ENCODE data around the gene ZMPSTE24. TPM values are rescaled to one million over a fixed set of nuclear protein-coding genes. Genes with fewer than 3 reads are reported as not detected.

Gene ZMPSTE24
- total RNA-seq, 1 donor from 2014 or later, result 52.9 TPM

- no peak for DNase-seq (ENCODE audit: low spot score)
These were observed 371 bp downstream of the ZMPSTE24 start for GRCh38 chr1:40258445-40258769.

DNA sequence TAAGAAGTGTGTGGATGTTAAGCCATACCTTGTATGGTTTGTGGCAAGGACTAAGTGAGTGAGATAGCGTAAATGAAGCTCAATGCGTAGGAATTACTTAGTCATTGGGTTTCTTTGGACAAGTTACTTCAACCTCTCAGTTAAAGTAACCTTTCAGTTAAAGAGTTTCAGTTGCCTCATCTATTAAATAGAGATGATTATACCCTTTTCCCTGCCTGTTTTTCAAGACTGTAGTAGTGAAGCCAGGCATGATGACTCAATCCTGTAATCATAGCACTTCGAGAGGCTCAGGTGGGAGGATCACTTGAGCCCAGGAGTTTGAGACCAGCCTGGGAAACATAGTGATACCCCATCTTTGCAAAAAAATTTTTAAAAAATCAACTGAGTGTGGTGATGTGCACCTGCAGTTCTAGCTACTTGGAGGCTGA lies 6.3 kb downstream of the ZMPSTE24 start:
- DNase-seq (ENCODE audit: low spot score), result no peak

- no peak for DNase-seq (ENCODE audit: low spot score)
These were observed 7.3 kb downstream of the ZMPSTE24 start for GRCh38 chr1:40265298-40265697.

DNA sequence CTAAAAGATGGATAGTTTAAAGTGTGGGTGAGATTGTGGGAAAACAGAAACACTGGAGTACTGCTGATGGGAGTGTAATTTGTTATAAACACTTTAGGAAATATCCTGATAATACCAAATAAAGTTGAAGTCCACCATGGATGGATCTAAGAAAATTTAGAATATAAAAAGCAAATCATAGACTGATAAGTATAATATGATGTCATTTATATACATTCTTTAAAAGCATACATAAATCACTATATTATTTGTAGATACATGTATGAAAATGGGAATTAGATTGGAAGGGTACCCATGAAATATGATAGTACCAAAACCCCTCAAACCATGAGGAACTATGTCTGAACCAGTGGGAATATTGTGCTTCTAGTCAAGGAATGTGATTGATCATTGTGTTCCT lies 7.9 kb downstream of the ZMPSTE24 start:
- no peak for DNase-seq (ENCODE audit: low spot score)

GRCh38 chr1:40266786-40267535 lies 8.9 kb downstream of the ZMPSTE24 start:
- DNase-seq (ENCODE audit: low spot score), result no peak

- no peak for DNase-seq (ENCODE audit: low spot score)
These were observed 9.7 kb downstream of the ZMPSTE24 start for GRCh38 chr1:40267767-40268187.

DNA sequence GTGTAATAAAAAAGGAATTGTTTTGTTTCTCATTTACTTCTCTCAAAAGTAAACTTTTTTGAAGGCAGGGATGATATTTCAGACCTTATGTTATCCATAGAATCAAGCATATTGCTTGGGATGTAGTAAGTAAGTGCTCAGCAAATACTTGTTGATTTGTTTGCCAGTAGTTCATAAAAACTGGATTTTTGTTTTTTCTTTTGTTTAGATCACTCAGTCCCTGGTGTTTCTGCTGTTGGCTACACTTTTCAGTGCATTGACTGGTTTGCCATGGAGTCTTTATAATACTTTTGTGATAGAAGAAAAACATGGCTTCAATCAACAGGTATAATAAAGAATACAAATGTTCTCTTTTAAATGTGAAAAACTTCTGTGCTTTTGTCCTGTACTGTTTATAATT lies 10.2 kb downstream of the ZMPSTE24 start:
- no peak for DNase-seq (ENCODE audit: low spot score)

DNA sequence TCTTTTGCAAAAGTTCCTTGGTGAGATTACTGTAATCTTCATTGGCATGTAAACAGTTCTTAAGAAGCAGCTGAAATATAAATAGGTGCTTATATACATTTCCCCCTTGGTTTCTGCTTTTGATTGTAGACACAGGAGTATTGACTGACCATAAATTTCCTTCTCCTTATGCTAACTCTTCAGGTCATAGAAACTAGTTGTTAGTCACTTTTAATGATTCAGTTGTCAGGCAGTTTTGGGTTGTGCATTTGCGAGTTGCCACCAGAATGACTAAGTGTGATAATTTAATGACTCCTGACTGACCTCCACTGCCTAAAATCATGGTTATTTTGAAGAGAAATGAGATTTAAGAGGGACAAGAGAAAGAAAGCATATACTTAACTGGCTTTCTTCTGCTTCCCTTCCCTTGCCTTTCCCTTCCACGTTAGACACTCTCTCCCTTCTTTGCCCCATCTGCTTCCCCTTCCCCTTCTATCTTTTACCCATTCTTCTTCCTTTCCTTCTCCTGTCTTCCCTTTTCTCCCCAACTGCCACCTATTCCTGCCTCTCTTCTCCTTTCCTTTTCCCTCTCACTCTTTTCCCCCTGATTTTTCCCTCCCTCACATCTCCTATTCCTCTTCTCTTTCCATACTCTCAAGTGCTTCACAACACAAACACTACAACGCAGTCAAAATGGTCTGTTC lies 12.3 kb downstream of the ZMPSTE24 start:
- no peak for DNase-seq (ENCODE audit: low spot score)

DNA sequence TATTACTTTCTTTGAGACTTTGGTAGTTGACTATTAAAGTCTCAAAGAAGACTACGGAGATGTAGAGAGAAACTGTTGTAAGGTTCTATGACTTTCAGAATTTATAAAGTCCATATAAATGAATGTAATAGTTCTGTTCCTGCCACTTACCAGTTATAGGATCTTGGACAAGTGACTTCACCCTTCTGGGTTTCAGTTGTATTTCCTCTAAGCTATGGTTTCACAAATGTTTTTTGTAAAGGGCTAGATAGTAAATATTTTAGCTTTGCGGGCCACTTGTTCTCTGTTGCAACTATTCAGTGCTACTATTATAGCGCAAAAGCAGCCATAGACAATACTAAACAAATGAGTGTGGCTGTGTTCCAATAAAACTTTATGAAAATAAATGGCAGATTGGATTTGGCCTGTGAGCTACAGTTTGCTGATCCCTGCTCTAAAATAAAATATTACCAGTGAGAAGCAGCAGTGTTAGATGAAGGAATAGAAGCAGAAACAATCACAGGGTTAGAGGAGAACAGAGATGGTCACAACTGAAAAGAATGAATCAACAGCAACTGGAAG lies 14.7 kb downstream of the ZMPSTE24 start:
- DNase-seq (ENCODE audit: low spot score), result no peak

DNA sequence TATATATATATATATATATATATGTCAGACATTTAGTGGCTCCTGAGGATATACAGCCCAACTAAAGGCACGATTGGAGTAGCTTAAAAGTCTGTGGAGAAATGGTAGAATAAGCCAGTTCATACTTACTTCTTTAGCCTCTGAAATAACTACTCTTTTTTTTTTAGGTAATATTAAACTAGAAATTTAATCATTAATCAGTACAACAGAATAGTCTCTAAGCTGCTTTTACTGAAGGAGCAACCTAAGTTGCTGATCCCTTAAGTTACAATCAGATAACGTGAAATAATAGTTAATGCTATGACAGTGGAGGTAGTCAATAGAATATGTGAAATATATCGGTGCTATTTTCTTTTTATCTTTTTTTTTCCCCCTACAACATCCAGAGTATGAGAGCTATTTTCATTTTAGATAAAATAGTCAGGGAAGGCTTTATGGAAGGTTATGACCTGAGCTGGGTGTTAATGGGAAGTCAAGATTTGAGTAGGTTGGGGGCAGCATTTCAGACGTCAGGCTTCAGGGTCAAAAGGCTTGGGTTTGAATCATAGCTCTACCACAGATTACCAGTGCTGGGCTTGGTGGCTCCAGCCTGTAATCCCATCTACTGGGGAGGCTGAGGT lies 15.6 kb downstream of the ZMPSTE24 start:
- DNase-seq (ENCODE audit: low spot score), result no peak

- DNase-seq (ENCODE audit: low spot score), result no peak
These were observed 16.3 kb downstream of the ZMPSTE24 start for GRCh38 chr1:40274331-40274730.

- DNase-seq (ENCODE audit: low spot score), result no peak
These were observed 18.1 kb downstream of the ZMPSTE24 start for GRCh38 chr1:40276122-40276521.

- DNase-seq (ENCODE audit: low spot score), result no peak
These were observed 23.8 kb downstream of the ZMPSTE24 start for GRCh38 chr1:40281853-40282252.

GRCh38 chr1:40291293-40291692 lies 33.3 kb downstream of the ZMPSTE24 start:
- DNase-seq (ENCODE audit: low spot score), result no peak

- DNase-seq (ENCODE audit: low spot score), result peak; percentile 17
These were observed 41.6 kb downstream of the ZMPSTE24 start for GRCh38 chr1:40299366-40300248.

GRCh38 chr1:40300249-40300567 lies 42.2 kb downstream of the ZMPSTE24 start:
- no peak for DNase-seq (ENCODE audit: low spot score)

DNA sequence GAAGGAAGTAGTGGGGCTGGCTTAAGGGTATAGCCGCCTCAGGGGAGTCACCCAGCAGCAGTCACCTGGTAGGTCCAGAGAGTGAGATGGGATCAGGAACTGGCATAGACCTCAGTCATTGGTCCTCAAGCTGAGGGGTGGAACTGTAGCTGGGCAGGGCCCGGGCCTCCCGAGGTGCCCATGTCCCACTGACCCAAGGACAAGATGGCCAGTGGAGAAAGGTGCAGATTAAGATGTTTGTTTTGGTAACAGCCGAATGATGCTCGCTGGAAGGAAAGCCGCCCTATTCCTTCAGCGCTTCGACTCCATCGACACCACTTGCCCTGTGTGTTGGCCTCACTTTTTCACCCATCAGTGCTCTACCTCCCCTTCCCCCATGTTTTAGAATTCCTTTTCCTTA lies 42.6 kb downstream of the ZMPSTE24 start:
- no peak for DNase-seq (ENCODE audit: low spot score)

DNA sequence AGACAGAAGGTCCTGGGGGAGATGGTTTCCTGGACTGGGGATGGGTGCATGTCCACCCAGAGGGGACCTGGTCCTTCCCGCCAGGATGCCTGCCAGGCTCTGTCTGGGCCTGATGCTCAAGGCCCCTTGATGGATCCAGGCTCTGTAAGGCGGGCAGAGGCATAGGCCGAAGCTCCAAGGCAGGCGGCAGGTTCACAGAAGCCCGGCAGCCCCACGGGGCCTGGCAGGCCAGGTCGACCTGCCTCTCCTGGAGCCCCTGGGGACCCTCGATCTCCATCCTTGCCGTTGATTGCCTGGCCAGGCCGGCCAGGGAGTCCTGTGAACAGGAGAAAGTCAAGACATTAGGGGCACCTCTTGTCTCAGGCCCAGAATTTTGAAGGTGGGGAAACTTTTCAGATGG lies 43.0 kb downstream of the ZMPSTE24 start:
- no peak for DNase-seq (ENCODE audit: low spot score)

GRCh38 chr1:40301541-40302299 lies 43.7 kb downstream of the ZMPSTE24 start:
- DNase-seq (ENCODE audit: low spot score), result no peak

DNA sequence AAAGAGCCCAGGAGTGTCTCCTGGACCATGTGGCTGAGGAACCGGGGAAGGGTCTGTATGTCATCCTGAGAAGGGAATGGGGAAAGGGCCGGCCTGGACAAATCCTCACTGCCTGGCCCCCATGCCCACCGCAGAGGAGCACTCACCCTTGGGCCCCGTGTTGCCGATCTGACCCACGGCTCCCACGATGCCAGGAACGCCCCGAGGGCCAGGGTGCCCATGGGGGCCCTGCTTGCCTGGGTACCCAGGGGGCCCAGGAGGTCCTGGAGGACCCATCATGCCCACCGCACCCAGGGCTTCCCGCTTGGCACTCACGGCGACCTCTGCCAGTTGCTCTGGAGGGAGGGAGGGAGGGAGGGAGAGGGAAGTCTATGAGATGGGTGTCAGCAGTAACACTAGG lies 44.4 kb downstream of the ZMPSTE24 start:
- peak; percentile 31 for DNase-seq (ENCODE audit: low spot score)

Measured in ureter (tissue), 1 donor.